Esophagus muscularis mucosa (tissue), 4 donors: ENCODE measurements around the gene ZNF331.

Experiments used
- EP300 ChIP-seq: sonication (generic); formaldehyde crosslinking; IDR thresholded peaks from one replicate; pipeline ENCODE4 v1.6.1; 2017; ENCODE audit warnings: antibody characterized with exemption
- POLR2A ChIP-seq: fragments of 450-650 bp; IDR thresholded peaks from one replicate; pipeline ENCODE4 v1.6.1; 2017; ENCODE audit warnings: antibody characterized with exemption, moderate library complexity, mild to moderate bottlenecking, low read depth
- TF ChIP-seq, protein P1 (sequence below), 3 experiments: fragments of 200-600 bp in 2 of 3; fragments of 450-650 bp in 1 of 3; sonication (generic) in 2 of 3; IDR thresholded peaks; one replicate each; pipeline ENCODE4 v1.5.1; 2017 to 2019; ENCODE audit warnings: antibody characterized with exemption in 3 of 3, mild to moderate bottlenecking in 2 of 3, moderate library complexity in 1 of 3

DNA sequence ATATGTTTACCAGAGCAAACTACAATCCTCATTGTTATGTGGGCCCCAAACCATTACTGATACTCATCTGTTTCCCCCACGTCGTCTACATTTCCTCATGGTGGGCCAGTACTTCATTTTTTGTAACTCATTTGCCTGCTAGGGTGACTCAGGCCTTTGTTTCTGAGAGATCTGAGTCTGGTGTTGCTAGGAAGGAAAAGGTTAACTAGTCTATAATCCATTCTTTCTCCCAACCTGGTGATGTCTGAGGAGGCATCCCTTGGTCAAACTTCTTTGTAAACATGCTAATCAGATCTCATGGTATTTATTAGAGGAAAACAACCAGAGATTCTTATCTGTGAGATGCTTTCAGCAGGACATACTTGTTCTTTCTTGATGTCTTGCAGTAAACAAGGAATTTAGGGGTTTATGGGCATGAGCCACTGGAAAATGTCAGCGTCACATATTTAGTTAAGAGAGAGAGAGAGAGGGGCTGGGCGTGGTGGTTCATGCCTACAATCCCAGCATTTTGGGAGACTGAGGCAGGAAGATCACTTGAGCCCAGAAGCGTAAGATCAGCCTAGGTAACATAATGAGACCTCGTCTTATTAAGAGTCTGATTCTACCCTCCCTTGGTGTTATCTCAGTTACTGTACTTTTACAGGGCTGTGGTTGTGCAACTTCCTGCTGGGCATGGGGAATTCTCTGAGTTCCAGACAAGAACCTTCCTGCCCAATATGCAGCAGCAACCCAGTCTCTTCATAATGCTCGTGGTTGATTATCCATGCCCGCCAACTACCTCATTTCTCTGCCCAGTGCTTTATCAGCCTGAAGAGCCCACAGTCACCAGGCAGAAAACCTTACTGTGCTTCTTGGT lies 84.2 kb downstream of the ZNF331 start:
- TF ChIP-seq, protein P1, sequence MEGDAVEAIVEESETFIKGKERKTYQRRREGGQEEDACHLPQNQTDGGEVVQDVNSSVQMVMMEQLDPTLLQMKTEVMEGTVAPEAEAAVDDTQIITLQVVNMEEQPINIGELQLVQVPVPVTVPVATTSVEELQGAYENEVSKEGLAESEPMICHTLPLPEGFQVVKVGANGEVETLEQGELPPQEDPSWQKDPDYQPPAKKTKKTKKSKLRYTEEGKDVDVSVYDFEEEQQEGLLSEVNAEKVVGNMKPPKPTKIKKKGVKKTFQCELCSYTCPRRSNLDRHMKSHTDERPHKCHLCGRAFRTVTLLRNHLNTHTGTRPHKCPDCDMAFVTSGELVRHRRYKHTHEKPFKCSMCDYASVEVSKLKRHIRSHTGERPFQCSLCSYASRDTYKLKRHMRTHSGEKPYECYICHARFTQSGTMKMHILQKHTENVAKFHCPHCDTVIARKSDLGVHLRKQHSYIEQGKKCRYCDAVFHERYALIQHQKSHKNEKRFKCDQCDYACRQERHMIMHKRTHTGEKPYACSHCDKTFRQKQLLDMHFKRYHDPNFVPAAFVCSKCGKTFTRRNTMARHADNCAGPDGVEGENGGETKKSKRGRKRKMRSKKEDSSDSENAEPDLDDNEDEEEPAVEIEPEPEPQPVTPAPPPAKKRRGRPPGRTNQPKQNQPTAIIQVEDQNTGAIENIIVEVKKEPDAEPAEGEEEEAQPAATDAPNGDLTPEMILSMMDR (IDR thresholded peaks at IDR 0.05): no peak
- no peak for TF ChIP-seq POLR2A
- no peak for TF ChIP-seq EP300
